H9 (cell line): Measurements from ENCODE around the gene IRF1. TPM values are rescaled to one million over a fixed set of nuclear protein-coding genes. Genes with fewer than 3 reads are reported as not detected.

Experiments used
- DNase-seq: peaks from one replicate; pipeline ENCODE4 v3.0.0-alpha.2; 2017
- H2AFZ ChIP-seq: one replicate; pipeline ENCODE4 v1.6.1; 2013; ENCODE audit warnings: mild to moderate bottlenecking, low read length, control low read depth, moderate library complexity
- H2AK5ac ChIP-seq: 2 replicates; pipeline ENCODE4 v1.6.1; 2013; ENCODE audit warnings: low read length, control low read depth, mixed read lengths; ENCODE audit not compliant: insufficient read length
- H2BK120ac ChIP-seq: one replicate; pipeline ENCODE4 v1.6.1; 2013; ENCODE audit warnings: low read depth, mild to moderate bottlenecking, low read length, control low read depth, inconsistent platforms; ENCODE audit not compliant: poor library complexity, severe bottlenecking
- H2BK12ac ChIP-seq: 2 replicates; pipeline ENCODE4 v1.6.1; 2013; ENCODE audit warnings: low read length, control low read depth, mixed read lengths, low read depth; ENCODE audit not compliant: insufficient read length
- H2BK15ac ChIP-seq: 2 replicates; pipeline ENCODE4 v1.6.1; 2013; ENCODE audit warnings: low read depth, low read length, control low read depth
- H2BK20ac ChIP-seq: one replicate; pipeline ENCODE4 v1.6.1; 2013; ENCODE audit warnings: low read depth, mild to moderate bottlenecking, low read length, control low read depth, inconsistent platforms; ENCODE audit not compliant: poor library complexity, severe bottlenecking
- H2BK5ac ChIP-seq: 2 replicates; pipeline ENCODE4 v1.6.1; 2013; ENCODE audit warnings: low read length, control low read depth, mixed read lengths; ENCODE audit not compliant: insufficient read length
- H3K14ac ChIP-seq: 2 replicates; pipeline ENCODE4 v1.6.1; 2013; ENCODE audit warnings: low read length, control low read depth; ENCODE audit not compliant: insufficient read depth
- H3K18ac ChIP-seq: 2 replicates; pipeline ENCODE4 v1.6.1; 2013; ENCODE audit warnings: low read depth, mild to moderate bottlenecking, mixed read lengths, low read length, control low read depth; ENCODE audit not compliant: insufficient read length
- H3K23ac ChIP-seq: 2 replicates; pipeline ENCODE4 v1.6.1; 2013; ENCODE audit warnings: low read length, control low read depth, mixed read lengths, low read depth; ENCODE audit not compliant: insufficient read length
- H3K23me2 ChIP-seq: 2 replicates; pipeline ENCODE4 v1.6.1; 2013; ENCODE audit warnings: low read depth, mild to moderate bottlenecking, mixed read lengths, low read length, control low read depth; ENCODE audit not compliant: insufficient read length, poor library complexity, severe bottlenecking
- H3K27ac ChIP-seq: 2 replicates; pipeline ENCODE4 v1.5.1; 2013; ENCODE audit warnings: low read length, control low read depth, mixed read lengths, low read depth; ENCODE audit not compliant: insufficient read length
- H3K27me3 ChIP-seq: 2 replicates; pipeline ENCODE4 v1.6.1; 2013; ENCODE audit warnings: low read length, control low read depth, inconsistent platforms; ENCODE audit not compliant: insufficient read depth
- H3K4ac ChIP-seq: 2 replicates; pipeline ENCODE4 v1.6.1; 2013; ENCODE audit warnings: low read depth, mild to moderate bottlenecking, control low read depth, inconsistent platforms, low read length, moderate library complexity
- H3K4me1 ChIP-seq: 2 replicates; pipeline ENCODE4 v1.6.1; 2013; ENCODE audit warnings: low read length, control low read depth, inconsistent platforms; ENCODE audit not compliant: insufficient read depth
- H3K4me2 ChIP-seq: 2 replicates; pipeline ENCODE4 v1.6.1; 2013; ENCODE audit warnings: low read length, control low read depth, mixed read lengths; ENCODE audit not compliant: insufficient read length, insufficient read depth
- H3K56ac ChIP-seq: 2 replicates; pipeline ENCODE4 v1.6.1; 2013; ENCODE audit warnings: low read depth, mild to moderate bottlenecking, mixed read lengths, low read length, control low read depth; ENCODE audit not compliant: insufficient read length
- H3K79me1 ChIP-seq: 2 replicates; pipeline ENCODE4 v1.6.1; 2013; ENCODE audit warnings: low read depth, mild to moderate bottlenecking, moderate library complexity, low read length, control low read depth, inconsistent platforms; ENCODE audit not compliant: insufficient read depth, poor library complexity, severe bottlenecking
- H3K79me2 ChIP-seq: 2 replicates; pipeline ENCODE4 v1.6.1; 2013; ENCODE audit warnings: low read length, control low read depth, inconsistent platforms; ENCODE audit not compliant: insufficient read depth
- H3K9ac ChIP-seq: 2 replicates; pipeline ENCODE4 v1.6.1; 2013; ENCODE audit warnings: low read length, control low read depth, mixed read lengths; ENCODE audit not compliant: insufficient read length; ENCODE audit errors: extremely low read depth
- H3K9me3 ChIP-seq: one replicate; pipeline ENCODE4 v1.6.1; 2013; ENCODE audit warnings: low read depth, low read length, inconsistent platforms; ENCODE audit not compliant: control insufficient read depth
- H3T11ph ChIP-seq: one replicate; pipeline ENCODE4 v1.6.1; 2013; ENCODE audit warnings: mild to moderate bottlenecking, low read length, control low read depth, inconsistent platforms
- H4K20me1 ChIP-seq: one replicate; pipeline ENCODE4 v1.6.1; 2013; ENCODE audit not compliant: control insufficient read depth, insufficient read length, insufficient read depth
- H4K5ac ChIP-seq: 2 replicates; pipeline ENCODE4 v1.6.1; 2013; ENCODE audit warnings: low read depth, mild to moderate bottlenecking, mixed read lengths, low read length, control low read depth; ENCODE audit not compliant: insufficient read length
- H4K8ac ChIP-seq: replicated peaks from 2 replicates; pipeline ENCODE4 v1.6.1; 2013; ENCODE audit warnings: low read length, control low read depth, mixed read lengths, low read depth; ENCODE audit not compliant: insufficient read length
- H4K91ac ChIP-seq: 2 replicates; pipeline ENCODE4 v1.6.1; 2013; ENCODE audit warnings: low read depth, mild to moderate bottlenecking, moderate library complexity, mixed read lengths, low read length, control low read depth; ENCODE audit not compliant: insufficient read length
- H3K27ac Mint-ChIP-seq, 3 experiments: 2 replicates in 2 of 3; 3 replicates in 1 of 3; pipeline ENCODE4 v1.8.0; 2020 to 2021; ENCODE audit warnings: mixed read lengths in 3 of 3, mild to moderate bottlenecking in 1 of 3, moderate library complexity in 1 of 3
- H3K27me3 Mint-ChIP-seq: 2 replicates; pipeline ENCODE4 v1.8.0; 2021; ENCODE audit warnings: low read depth, mild to moderate bottlenecking, moderate library complexity, mixed read lengths
- H3K36me3 Mint-ChIP-seq, 3 experiments: 2 replicates in 2 of 3; 3 replicates in 1 of 3; pipeline ENCODE4 v1.8.0; 2020 to 2021; ENCODE audit warnings: low read depth in 3 of 3, mixed read lengths in 3 of 3; ENCODE audit not compliant: insufficient read depth in 1 of 3
- H3K4me1 Mint-ChIP-seq, 2 experiments: 2 replicates each; pipeline ENCODE4 v1.8.0; 2020; ENCODE audit warnings: mixed read lengths in 2 of 2
- H3K4me3 Mint-ChIP-seq, 2 experiments: 2 replicates in 1 of 2; 3 replicates in 1 of 2; pipeline ENCODE4 v1.8.0; 2020 to 2021; ENCODE audit warnings: mild to moderate bottlenecking in 2 of 2, mixed read lengths in 2 of 2, moderate library complexity in 1 of 2
- H3K9me3 Mint-ChIP-seq, 2 experiments: 2 replicates in 1 of 2; 3 replicates in 1 of 2; pipeline ENCODE4 v1.8.0; 2020; ENCODE audit warnings: mild to moderate bottlenecking in 2 of 2, mixed read lengths in 2 of 2, moderate library complexity in 1 of 2
- CTCF ChIP-seq: fragments of 200-600 bp; sonication (generic); conservative IDR thresholded peaks from 3 replicates; pipeline ENCODE4 v1.8.0; 2021; ENCODE audit warnings: antibody characterized with exemption, mild to moderate bottlenecking
- WGBS: extraction: QIAGEN DNeasy Blood & Tissue Kit; methylation state at CpG from one replicate; pipeline ENCODE4 v1.1.7; 2013; ENCODE audit warnings: missing lambda C conversion rate, low lambda C conversion rate, mixed read lengths; ENCODE audit not compliant: insufficient read length; ENCODE audit errors: extremely low coverage; 5-methylcytosine and 5-hydroxymethylcytosine counted together
- total RNA-seq: library from RNA; stranded (reverse); gene quantifications from 2 replicates; pipeline ENCODE4 v1.2.1, GENCODE V29; 2021

IRF1 gene
- total RNA-seq, 1 experiment from 2014 or later, result 8.7 TPM

GRCh38 chr5:132505641-132506040 is 15.1 kb upstream of the IRF1 start:
- no peak overlapping the region for H3K9ac ChIP-seq
- H3K79me2 ChIP-seq, result no peaks in the 10 kb centered on the region
- no peak overlapping the region for H3K23ac ChIP-seq
- H3K14ac ChIP-seq, result no peak overlapping the region
- H3K79me1 ChIP-seq, result no peaks in the 10 kb centered on the region
- no peak overlapping the region for H3K18ac ChIP-seq
- no peak for TF ChIP-seq CTCF
- no peaks in the 10 kb centered on the region for H3K23me2 ChIP-seq
- Mint-ChIP-seq H3K36me3 (peaks cover 0 to 10% (median 0%) of the 10 kb centered on the region in 3 experiments; a peak in 4 of 7 replicates), H3K27me3 (no peaks in the 10 kb centered on the region), H3K4me3 (no peak overlapping the region), H3K9me3 (peaks cover 0 to 15% of the 10 kb centered on the region in 2 experiments; a peak in 3 of 5 replicates), H3K4me1 (peaks cover 5 to 10% of the 10 kb centered on the region in 2 experiments; a peak in 3 of 4 replicates), H3K27ac (no peak overlapping the region)
- no peak overlapping the region for H3K4me2 ChIP-seq
- H2BK20ac ChIP-seq, result no peak overlapping the region
- no peaks in the 10 kb centered on the region for H4K20me1 ChIP-seq
- H3K56ac ChIP-seq, result no peak overlapping the region
- H2BK120ac ChIP-seq, result no peak overlapping the region
- no peak overlapping the region for H2AFZ ChIP-seq
- no peak overlapping the region for H2BK12ac ChIP-seq
- H4K91ac ChIP-seq, result no peak overlapping the region
- DNase-seq, result no peak
- H3K4ac ChIP-seq, result no peak overlapping the region
- no peaks in the 10 kb centered on the region for H3K4me1 ChIP-seq
- no peak overlapping the region for H4K5ac ChIP-seq
- H4K8ac ChIP-seq, result no peak overlapping the region
- no peak overlapping the region for H3K27ac ChIP-seq
- no peak overlapping the region for H3T11ph ChIP-seq
- H2BK15ac ChIP-seq, result no peak overlapping the region
- no peak overlapping the region for H2AK5ac ChIP-seq
- no CpG with 5 or more reads among the region's 2 CpGs for WGBS
- H3K9me3 ChIP-seq, result no peaks in the 10 kb centered on the region
- no peaks in the 10 kb centered on the region for H3K27me3 ChIP-seq
- H2BK5ac ChIP-seq, result no peak overlapping the region
